A549 treated with GW870086 at 1 μM for 4 hours (cell line): ENCODE results near the gene GAPDHS. TPM values are rescaled to one million over a fixed set of nuclear protein-coding genes. Genes with fewer than 3 reads are reported as not detected.

Experiments
- total RNA-seq: library from RNA; stranded (reverse); fragments of 200-300 nt; extraction: Qiagen RNA extraction; gene quantifications from 5 replicates; pipeline ENCODE4 v1.2.3, GENCODE V29; 2022; ENCODE audit warnings: low read depth

Gene GAPDHS
- total RNA-seq: 0.08 to 0.21 TPM (median 0.17 TPM) in 4 of 5 replicates, not detected in the other

DNA sequence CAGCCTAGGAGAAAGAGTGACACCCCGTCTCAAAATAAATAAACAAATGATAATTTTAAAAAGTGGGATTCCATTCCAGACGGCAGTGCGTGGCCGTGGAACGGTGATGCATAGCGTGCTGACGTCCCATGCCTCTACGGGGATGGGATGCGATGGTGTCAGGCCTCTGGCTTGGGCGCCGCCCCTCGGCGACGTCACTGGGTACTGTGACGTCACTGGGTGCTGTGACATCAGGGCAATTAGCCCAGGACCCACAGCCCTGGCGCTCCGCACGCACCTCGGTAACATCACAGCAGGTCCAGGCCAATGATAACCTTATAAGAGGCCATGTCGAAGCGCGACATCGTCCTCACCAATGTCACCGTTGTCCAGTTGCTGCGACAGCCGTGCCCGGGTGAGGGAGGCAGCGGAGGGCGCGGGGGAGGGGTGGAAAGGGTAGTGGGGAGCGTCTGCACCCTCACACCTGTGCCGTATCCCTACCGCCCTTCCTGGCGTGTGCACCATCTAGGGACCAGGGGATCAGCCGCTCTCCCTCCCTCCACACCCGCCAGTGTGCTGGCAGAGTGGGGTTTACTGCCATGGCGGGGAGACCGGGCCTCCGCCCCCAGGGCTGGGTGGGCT lies at the start of gene GAPDHS:
TSS of gene GAPDHS (plus strand) at position 256 of the 621 bp plus-strand sequence. CDS start at position 328, 72 bp downstream.

DNA sequence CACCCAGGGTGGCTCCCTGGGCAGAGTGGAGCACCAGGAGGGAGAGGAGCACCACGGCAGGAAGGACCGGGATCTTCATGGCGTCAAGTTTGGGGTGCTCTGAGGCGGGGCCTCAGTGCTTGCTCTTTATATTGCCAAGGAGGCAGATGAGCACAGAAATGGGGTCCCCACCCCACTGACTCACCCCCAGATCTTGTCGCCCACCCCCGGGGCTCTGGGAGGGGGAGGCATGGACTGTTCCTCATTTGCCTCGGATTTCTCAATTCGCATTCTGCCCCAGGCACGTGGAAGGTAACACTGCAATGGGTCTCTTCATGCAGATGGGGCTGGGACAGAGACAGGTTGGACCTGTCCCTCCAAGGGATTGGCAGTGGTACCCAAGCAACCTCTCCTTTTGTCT lies 42.9 kb upstream of the GAPDHS start, which contains the start of gene KRTDAP:
TSS of gene KRTDAP (minus strand) at position 101 of the 400 bp plus-strand sequence. CDS start at position 79, 22 bp downstream.

DNA sequence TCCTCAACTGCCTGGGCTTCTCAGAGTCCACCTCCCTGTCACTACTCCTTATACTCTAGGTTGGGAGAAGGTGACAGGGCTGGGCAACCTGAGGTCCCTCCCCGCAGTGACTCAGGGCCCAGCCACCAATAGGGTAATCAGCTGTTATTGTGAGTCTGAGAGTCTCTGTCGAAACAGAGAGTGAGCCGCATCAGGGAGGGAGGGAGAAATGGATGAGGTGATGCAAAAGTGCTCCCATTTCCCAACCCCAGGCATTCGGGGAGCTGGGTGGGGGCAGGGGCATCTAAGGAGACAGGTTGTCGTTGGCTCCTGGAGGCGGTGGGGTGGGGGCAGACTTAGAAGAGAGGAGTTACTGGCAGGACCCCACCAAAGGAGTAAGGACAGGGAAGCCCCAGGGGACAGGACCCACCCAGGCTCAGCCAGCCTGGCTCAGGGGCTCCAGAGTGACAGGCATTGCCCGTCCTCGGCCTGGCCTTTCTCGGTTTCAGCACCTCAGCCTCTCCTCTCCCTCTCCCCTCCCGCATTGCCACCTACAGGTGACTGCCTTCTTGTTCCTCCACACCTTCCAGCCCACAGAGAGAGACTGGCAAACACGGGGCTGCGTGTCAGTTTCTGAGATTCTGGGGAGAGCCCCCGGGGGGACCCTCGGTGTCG lies 19.5 kb upstream of the GAPDHS start, which contains the start of gene DMKN:
TSS of gene DMKN (minus strand) at position 22 of the 654 bp plus-strand sequence. CDS start 174 bp downstream, outside the sequence.

DNA sequence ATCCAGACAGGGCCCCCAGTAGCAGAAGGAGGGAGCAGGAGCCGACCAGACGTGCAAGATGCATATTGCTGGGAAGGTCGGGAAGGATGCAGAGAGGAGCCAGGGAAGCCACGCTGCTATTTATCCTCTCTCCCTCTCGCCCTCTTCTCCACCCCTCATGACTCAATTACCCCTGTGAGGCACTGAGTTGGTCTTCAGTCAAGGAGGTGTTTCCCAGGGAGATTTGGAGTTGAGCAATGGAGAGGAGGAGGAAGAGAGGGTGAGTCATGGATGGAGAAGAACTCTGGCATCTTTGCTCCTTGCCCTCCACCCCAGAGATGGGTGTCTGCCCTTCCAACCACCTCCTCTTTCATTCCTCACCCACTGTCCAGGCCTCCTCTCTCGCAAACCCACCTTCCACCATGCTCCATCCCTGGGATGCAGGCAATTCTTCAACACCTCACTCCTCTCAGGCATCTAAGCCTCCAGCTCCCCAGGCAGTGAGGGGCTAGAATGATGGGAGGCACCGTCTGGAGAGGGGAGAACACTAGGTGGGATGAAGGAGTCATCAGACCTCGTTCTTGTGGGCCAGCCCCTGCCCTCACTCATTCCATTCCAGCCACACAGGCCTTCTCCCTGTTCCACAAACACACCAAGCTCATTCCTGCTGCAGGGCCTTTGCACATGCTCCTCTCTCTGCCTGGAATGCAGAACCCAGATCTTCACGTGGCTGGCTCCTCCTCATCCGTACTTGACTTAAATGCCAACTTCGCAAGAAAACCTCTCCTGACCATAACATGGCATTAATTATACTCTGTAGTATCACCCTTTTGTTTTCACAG lies 4.8 kb upstream of the GAPDHS start, which contains the start of gene SBSN:
TSS of gene SBSN (minus strand) at position 94 of the 821 bp plus-strand sequence. CDS start at position 64, 30 bp downstream.

DNA sequence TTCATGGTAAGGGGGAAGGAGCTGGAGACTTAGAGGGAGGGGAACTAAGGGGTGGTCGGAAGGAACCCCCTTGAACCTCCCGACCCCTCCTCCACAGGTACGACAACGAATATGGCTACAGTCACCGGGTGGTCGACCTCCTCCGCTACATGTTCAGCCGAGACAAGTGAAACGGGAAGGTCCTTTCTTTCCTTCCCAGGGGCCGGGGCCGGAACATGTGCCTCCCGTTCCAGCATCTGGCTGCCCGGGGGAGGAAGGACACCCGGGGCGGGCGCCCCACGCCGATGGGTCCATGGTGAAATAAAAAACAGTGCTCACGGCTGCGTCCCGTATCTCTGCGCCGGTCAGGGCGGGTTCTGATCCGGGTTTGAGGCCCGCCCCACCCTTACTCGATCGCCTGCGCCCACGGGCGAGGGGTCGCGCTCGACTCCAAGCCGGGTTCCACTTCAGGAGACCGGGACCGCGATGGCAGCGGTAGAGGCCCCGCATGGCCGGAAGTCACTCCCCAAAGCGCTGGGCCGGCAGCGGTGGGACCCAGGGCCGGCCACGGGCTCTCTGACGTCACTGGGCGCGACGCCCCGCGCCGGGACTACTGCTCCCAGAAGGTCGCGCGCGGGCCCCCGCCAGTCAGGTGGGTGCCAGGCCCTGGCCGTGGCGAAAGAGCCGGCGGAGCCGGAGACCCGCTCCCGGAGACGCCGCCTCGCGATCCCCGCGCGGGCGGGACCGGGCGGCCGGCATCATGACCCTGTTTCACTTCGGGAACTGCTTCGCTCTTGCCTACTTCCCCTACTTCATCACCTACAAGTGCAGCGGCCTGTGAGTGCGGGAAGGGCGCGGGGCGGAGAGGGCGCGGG lies 12.0 kb downstream of the GAPDHS start, which contains the start of gene TMEM147:
TSS of gene TMEM147 (plus strand) at position 626 of the 854 bp plus-strand sequence. CDS start at position 740, 114 bp downstream.

DNA sequence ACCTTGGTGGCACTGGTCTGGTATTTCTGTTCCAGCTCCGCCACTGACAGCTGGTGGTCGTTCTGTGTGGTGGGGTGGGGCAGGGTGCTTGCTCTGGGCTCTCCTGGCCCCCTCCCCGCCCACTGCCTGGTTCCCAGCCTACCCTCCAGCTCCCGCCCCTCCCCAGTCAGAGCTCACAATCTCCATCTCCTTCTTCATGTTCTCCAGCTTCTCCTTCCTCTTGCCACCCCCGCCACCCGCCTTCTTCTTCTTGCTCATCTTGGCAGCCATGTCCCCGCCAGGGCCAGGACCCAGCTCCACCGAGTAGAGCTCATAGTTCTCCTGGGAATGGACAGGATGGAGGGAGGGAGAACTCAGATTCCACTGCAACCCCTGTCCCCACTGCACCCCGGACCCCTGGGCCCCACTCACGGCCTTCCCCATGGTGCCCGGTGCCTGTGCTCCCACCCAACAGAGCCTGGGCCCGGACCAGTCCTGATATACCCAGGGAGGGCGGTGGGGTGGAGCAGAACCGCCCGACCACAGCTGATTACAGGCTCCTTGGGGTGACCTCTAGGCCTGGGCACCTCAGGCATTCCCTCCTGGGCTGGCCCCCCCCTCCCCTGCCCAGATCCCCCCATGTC lies 30.1 kb downstream of the GAPDHS start, which contains the start of gene ATP4A:
TSS of gene ATP4A (minus strand) at position 452 of the 623 bp plus-strand sequence. CDS start at position 423, 29 bp downstream.

GRCh38 chr19:35585848-35586247 lies 52.6 kb downstream of the GAPDHS start, which contains the start of gene PMIS2:
Gene PMIS2, plus strand, starts transcription at chr19:35586173. Its CDS starts 87 bp downstream, at chr19:35586260.

Other genes starting within 250 kb of the GAPDHS start
- gene MAG, start 241.3 kb upstream of the GAPDHS start, total RNA-seq: not detected in 5 replicates
- 0.95 to 1.4 TPM (median 1.0 TPM) in 5 replicates for gene CD22, start 204.3 kb upstream of the GAPDHS start, total RNA-seq
- not detected in 5 replicates for gene FFAR1, start 185.6 kb upstream of the GAPDHS start, total RNA-seq
- 0.07 to 0.21 TPM in 2 of 5 replicates, not detected in the others for gene FFAR3, start 175.0 kb upstream of the GAPDHS start, total RNA-seq
- not detected in 5 replicates for gene GPR42, start 162.4 kb upstream of the GAPDHS start, total RNA-seq
- not detected in 5 replicates for gene FFAR2, start 85.2 kb upstream of the GAPDHS start, total RNA-seq
- gene KRTDAP, start 43.0 kb upstream of the GAPDHS start, total RNA-seq: not detected in 5 replicates
- 34.6 to 40.9 TPM (median 36.9 TPM) in 5 replicates for gene DMKN, start 19.8 kb upstream of the GAPDHS start, total RNA-seq
- 1.8 to 3.7 TPM (median 3.0 TPM) in 5 replicates for gene SBSN, start 5.1 kb upstream of the GAPDHS start, total RNA-seq
- gene TMEM147, start 12.2 kb downstream of the GAPDHS start, total RNA-seq: 383 to 426 TPM (median 419 TPM) in 5 replicates
- 0.10 TPM in 1 of 5 replicates, not detected in the others for gene ATP4A, start 30.2 kb downstream of the GAPDHS start, total RNA-seq
- not detected in 5 replicates for gene PMIS2, start 52.7 kb downstream of the GAPDHS start, total RNA-seq
- 12.2 to 17.4 TPM (median 14.8 TPM) in 5 replicates for gene HAUS5, start 79.3 kb downstream of the GAPDHS start, total RNA-seq
- 147 to 204 TPM (median 201 TPM) in 5 replicates for gene RBM42, start 95.6 kb downstream of the GAPDHS start, total RNA-seq
- gene ETV2, start 108.3 kb downstream of the GAPDHS start, total RNA-seq: 2.1 to 3.1 TPM (median 2.2 TPM) in 5 replicates
- 1,289 to 1,613 TPM (median 1,322 TPM) in 5 replicates for gene COX6B1, start 114.9 kb downstream of the GAPDHS start, total RNA-seq
- gene UPK1A, start 133.1 kb downstream of the GAPDHS start, total RNA-seq: 0.41 to 1.2 TPM (median 0.91 TPM) in 5 replicates
- gene ZBTB32, start 171.1 kb downstream of the GAPDHS start, total RNA-seq: not detected in 5 replicates
- 48.1 to 60.8 TPM (median 55.0 TPM) in 5 replicates for gene KMT2B, start 184.5 kb downstream of the GAPDHS start, total RNA-seq
- gene IGFLR1, start 209.0 kb downstream of the GAPDHS start, total RNA-seq: 7.6 to 13.3 TPM (median 10.2 TPM) in 5 replicates
- gene U2AF1L4, start 212.0 kb downstream of the GAPDHS start, total RNA-seq: 25.2 to 29.1 TPM (median 25.8 TPM) in 5 replicates
- gene PSENEN, start 212.2 kb downstream of the GAPDHS start, total RNA-seq: 260 to 334 TPM (median 276 TPM) in 5 replicates
- 20.0 to 28.4 TPM (median 22.7 TPM) in 5 replicates for gene LIN37, start 215.1 kb downstream of the GAPDHS start, total RNA-seq
- gene HSPB6, start 223.6 kb downstream of the GAPDHS start, total RNA-seq: 0.18 to 0.38 TPM (median 0.32 TPM) in 4 of 5 replicates, not detected in the other
- gene PROSER3, start 224.7 kb downstream of the GAPDHS start, total RNA-seq: 21.3 to 29.7 TPM (median 26.3 TPM) in 5 replicates
- gene ARHGAP33, start 242.1 kb downstream of the GAPDHS start, total RNA-seq: 4.1 to 8.6 TPM (median 6.0 TPM) in 5 replicates